ENCODE results near the gene SRRM4.

Gene SRRM4

GRCh38 chr12:119117936-119118335 is 136.6 kb downstream of the SRRM4 start:
- TF ChIP-seq MAX (IDR thresholded peaks at IDR 0.05; ENCODE audit: low read depth, low read length) (no peak), MYC (IDR thresholded peaks at IDR 0.05; ENCODE audit: low read depth, low read length) (no peak), CTCF (IDR thresholded peaks at IDR 0.05; ENCODE audit: low read depth, low read length) (no peak), POLR2A (IDR thresholded peaks at IDR 0.05; ENCODE audit: extremely low read depth, insufficient read length) (no peak)
- no peak for DNase-seq (ENCODE audit: low read depth)
- H3K4me3 ChIP-seq (ENCODE audit: low read depth, low read length), result no peak overlapping the region

GRCh38 chr12:119118625-119119024 is 137.3 kb downstream of the SRRM4 start:
- no peak overlapping the region for H3K4me3 ChIP-seq (ENCODE audit: low read depth, low read length)
- TF ChIP-seq MYC (IDR thresholded peaks at IDR 0.05; ENCODE audit: low read depth, low read length), result no peak
- no peak for TF ChIP-seq MAX (IDR thresholded peaks at IDR 0.05; ENCODE audit: low read depth, low read length)
- TF ChIP-seq CTCF (IDR thresholded peaks at IDR 0.05; ENCODE audit: low read depth, low read length), result no peak
- TF ChIP-seq POLR2A (IDR thresholded peaks at IDR 0.05; ENCODE audit: extremely low read depth, insufficient read length), result no peak
- no peak for DNase-seq (ENCODE audit: low read depth)

- H3K4me3 ChIP-seq (ENCODE audit: low read depth, low read length), result no peak overlapping the region
- no peak for DNase-seq (ENCODE audit: low read depth)
- TF ChIP-seq CTCF (IDR thresholded peaks at IDR 0.05; ENCODE audit: low read depth, low read length), result no peak
- TF ChIP-seq MAX (IDR thresholded peaks at IDR 0.05; ENCODE audit: low read depth, low read length), result no peak
- TF ChIP-seq POLR2A (IDR thresholded peaks at IDR 0.05; ENCODE audit: extremely low read depth, insufficient read length), result no peak
- TF ChIP-seq MYC (IDR thresholded peaks at IDR 0.05; ENCODE audit: low read depth, low read length), result no peak
These were observed 140.7 kb downstream of the SRRM4 start for GRCh38 chr12:119122047-119122446.

- TF ChIP-seq MYC (IDR thresholded peaks at IDR 0.05; ENCODE audit: low read depth, low read length) (no peak), MAX (IDR thresholded peaks at IDR 0.05; ENCODE audit: low read depth, low read length) (0 out of 2 replicates have a peak, but pooled peaks have one; percentile 11)
- no peak for DNase-seq (ENCODE audit: low read depth)
- H3K4me3 ChIP-seq (ENCODE audit: low read depth, low read length), result no peak overlapping the region
These were observed 141.4 kb downstream of the SRRM4 start for GRCh38 chr12:119122751-119123150.

GRCh38 chr12:119128527-119128926 is 147.2 kb downstream of the SRRM4 start:
- TF ChIP-seq POLR2A (IDR thresholded peaks at IDR 0.05; ENCODE audit: extremely low read depth, insufficient read length) (no peak), CTCF (IDR thresholded peaks at IDR 0.05; ENCODE audit: low read depth, low read length) (no peak), MYC (IDR thresholded peaks at IDR 0.05; ENCODE audit: low read depth, low read length) (no peak), MAX (IDR thresholded peaks at IDR 0.05; ENCODE audit: low read depth, low read length) (no peak)
- no peak for DNase-seq (ENCODE audit: low read depth)
- H3K4me3 ChIP-seq (ENCODE audit: low read depth, low read length), result no peak overlapping the region

- no peak overlapping the region for H3K4me3 ChIP-seq (ENCODE audit: low read depth, low read length)
- DNase-seq (ENCODE audit: low read depth), result no peak
- TF ChIP-seq MAX (IDR thresholded peaks at IDR 0.05; ENCODE audit: low read depth, low read length) (no peak), MYC (IDR thresholded peaks at IDR 0.05; ENCODE audit: low read depth, low read length) (no peak), CTCF (IDR thresholded peaks at IDR 0.05; ENCODE audit: low read depth, low read length) (no peak), POLR2A (IDR thresholded peaks at IDR 0.05; ENCODE audit: extremely low read depth, insufficient read length) (no peak)
These were observed 148.6 kb downstream of the SRRM4 start for GRCh38 chr12:119129827-119130434.

All from NB4 (cell line).